ENCODE data around the gene SRSF11.
"Not testable (repeated sequence)": the region's sequence is repeated elsewhere in the genome, so short reads cannot be mapped to it uniquely, and the experiment has no call there.

The SRSF11 gene, protein sequence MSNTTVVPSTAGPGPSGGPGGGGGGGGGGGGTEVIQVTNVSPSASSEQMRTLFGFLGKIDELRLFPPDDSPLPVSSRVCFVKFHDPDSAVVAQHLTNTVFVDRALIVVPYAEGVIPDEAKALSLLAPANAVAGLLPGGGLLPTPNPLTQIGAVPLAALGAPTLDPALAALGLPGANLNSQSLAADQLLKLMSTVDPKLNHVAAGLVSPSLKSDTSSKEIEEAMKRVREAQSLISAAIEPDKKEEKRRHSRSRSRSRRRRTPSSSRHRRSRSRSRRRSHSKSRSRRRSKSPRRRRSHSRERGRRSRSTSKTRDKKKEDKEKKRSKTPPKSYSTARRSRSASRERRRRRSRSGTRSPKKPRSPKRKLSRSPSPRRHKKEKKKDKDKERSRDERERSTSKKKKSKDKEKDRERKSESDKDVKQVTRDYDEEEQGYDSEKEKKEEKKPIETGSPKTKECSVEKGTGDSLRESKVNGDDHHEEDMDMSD

DNA sequence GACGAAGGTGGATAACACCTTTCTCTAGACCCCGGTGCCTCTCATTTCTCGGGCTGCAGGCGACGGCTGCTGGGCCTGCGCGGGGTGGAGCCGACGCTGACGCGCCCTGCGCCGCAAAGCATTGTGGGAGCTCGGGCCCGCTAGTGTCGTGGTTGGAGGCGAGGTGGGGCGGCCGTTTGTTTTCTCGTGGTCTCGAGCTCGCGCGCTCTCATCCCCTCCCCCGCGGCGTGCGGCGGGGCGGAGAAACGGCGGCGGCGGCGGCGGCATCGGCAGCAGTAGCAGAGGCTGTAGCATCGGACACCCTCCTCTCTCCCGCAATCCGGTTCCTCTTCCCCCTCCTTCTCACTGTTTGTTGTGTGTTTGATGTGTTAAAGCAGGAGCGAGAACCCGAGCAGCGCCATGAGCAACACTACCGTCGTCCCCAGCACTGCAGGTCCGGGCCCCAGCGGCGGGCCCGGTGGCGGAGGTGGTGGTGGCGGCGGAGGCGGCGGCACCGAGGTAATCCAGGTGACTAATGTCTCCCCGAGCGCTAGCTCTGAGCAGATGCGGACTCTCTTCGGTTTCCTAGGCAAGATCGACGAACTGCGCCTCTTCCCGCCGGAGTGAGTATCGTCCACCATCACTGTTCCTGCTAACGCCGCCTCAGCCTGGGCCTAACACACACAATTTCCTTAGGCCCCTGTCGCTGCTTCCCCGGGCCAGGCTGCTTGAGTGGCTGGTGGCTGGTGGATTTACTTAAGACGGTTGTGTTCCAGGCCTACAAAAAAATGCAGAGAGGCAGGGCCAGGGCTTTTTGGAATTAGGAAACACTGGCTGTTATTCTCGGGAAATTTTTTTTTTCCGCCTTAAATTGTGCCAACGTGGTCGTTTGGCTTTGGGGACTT, at the start of gene SRSF11:
SRSF11 (plus strand) TSS at position 143 of the 884 bp plus-strand sequence; CDS start at position 400, 257 bp downstream.
- H4K20me1 ChIP-seq (ENCODE audit: control insufficient read depth, insufficient read depth, low read depth, low read length): peaks cover 34% of the 10 kb centered on the region
- H3K79me2 ChIP-seq (ENCODE audit: control insufficient read depth, low read length): peaks cover 97% of the 10 kb centered on the region
- H3K27me3 ChIP-seq (ENCODE audit: control insufficient read depth, low read length): no peaks in the 10 kb centered on the region
- peak within 1 kb of the TSS; percentile 86 for H3K27ac ChIP-seq (ENCODE audit: low read depth, low read length)
- H3K4me2 ChIP-seq (ENCODE audit: low read length): peak within 1 kb of the TSS; percentile 58
- no peaks in the 10 kb centered on the region for H3K9me3 ChIP-seq (ENCODE audit: control insufficient read depth, insufficient read depth, low read length)
- TF ChIP-seq, protein P1, sequence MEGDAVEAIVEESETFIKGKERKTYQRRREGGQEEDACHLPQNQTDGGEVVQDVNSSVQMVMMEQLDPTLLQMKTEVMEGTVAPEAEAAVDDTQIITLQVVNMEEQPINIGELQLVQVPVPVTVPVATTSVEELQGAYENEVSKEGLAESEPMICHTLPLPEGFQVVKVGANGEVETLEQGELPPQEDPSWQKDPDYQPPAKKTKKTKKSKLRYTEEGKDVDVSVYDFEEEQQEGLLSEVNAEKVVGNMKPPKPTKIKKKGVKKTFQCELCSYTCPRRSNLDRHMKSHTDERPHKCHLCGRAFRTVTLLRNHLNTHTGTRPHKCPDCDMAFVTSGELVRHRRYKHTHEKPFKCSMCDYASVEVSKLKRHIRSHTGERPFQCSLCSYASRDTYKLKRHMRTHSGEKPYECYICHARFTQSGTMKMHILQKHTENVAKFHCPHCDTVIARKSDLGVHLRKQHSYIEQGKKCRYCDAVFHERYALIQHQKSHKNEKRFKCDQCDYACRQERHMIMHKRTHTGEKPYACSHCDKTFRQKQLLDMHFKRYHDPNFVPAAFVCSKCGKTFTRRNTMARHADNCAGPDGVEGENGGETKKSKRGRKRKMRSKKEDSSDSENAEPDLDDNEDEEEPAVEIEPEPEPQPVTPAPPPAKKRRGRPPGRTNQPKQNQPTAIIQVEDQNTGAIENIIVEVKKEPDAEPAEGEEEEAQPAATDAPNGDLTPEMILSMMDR (IDR thresholded peaks at IDR 0.05; ENCODE audit: low read depth, low read length, poor library complexity, severe bottlenecking): peak; percentile 39
- no peak for TF ChIP-seq EZH2phosphoT487 (IDR thresholded peaks at IDR 0.05; ENCODE audit: borderline replicate concordance, low read length)
- no peaks in the 10 kb centered on the region for H3K9me2 ChIP-seq (replicated peaks; ENCODE audit: control insufficient read depth, low read length)
- peaks cover 47% of the 10 kb centered on the region for H3K4me1 ChIP-seq (ENCODE audit: control insufficient read depth, low read length)
- H3F3A ChIP-seq (ENCODE audit: control insufficient read depth, insufficient read depth): peaks cover 17% of the 10 kb centered on the region
- H3K36me3 ChIP-seq (ENCODE audit: control insufficient read depth, low read length): peaks cover 54% of the 10 kb centered on the region
- peak within 1 kb of the TSS; percentile 87 for H3K4me3 ChIP-seq (ENCODE audit: low read length)

DNA sequence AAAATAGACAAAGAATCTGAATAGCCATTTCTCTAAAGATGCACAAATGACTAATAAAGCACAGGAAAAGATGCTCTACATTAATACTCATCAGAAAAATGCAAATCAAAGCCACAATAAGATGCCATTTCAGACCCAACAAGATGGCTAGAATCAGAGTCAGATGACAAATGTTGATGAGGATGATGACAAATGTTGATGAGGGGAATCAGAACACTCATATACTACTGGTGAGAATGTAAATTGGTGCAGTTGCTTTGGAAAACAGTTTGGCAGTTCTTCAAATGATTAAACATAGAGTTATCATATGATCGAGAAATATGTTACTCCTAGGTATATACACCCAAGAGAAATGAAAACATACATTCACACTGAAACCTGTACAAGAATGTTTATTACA, 49.7 kb upstream of the SRSF11 start:
- H4K20me1 ChIP-seq (ENCODE audit: control insufficient read depth, insufficient read depth, low read depth, low read length): no peaks in the 10 kb centered on the region
- no peaks in the 10 kb centered on the region for H3F3A ChIP-seq (ENCODE audit: control insufficient read depth, insufficient read depth)
- no peaks in the 10 kb centered on the region for H3K27me3 ChIP-seq (ENCODE audit: control insufficient read depth, low read length)
- H3K27ac ChIP-seq (ENCODE audit: low read depth, low read length): no peak overlapping the region
- H3K9me3 ChIP-seq (ENCODE audit: control insufficient read depth, insufficient read depth, low read length): no peaks in the 10 kb centered on the region
- H3K4me2 ChIP-seq (ENCODE audit: low read length): no peak overlapping the region
- H3K4me3 ChIP-seq (ENCODE audit: low read length): no peak overlapping the region
- no peaks in the 10 kb centered on the region for H3K4me1 ChIP-seq (ENCODE audit: control insufficient read depth, low read length)
- no peaks in the 10 kb centered on the region for H3K9me2 ChIP-seq (replicated peaks; ENCODE audit: control insufficient read depth, low read length)
- H3K36me3 ChIP-seq (ENCODE audit: control insufficient read depth, low read length): peaks cover 19% of the 10 kb centered on the region
- H3K79me2 ChIP-seq (ENCODE audit: control insufficient read depth, low read length): no peaks in the 10 kb centered on the region
- no peak for TF ChIP-seq EZH2phosphoT487 (IDR thresholded peaks at IDR 0.05; ENCODE audit: borderline replicate concordance, low read length)
- TF ChIP-seq, protein P1 (IDR thresholded peaks at IDR 0.05; ENCODE audit: low read depth, low read length, poor library complexity, severe bottlenecking): no peak

DNA sequence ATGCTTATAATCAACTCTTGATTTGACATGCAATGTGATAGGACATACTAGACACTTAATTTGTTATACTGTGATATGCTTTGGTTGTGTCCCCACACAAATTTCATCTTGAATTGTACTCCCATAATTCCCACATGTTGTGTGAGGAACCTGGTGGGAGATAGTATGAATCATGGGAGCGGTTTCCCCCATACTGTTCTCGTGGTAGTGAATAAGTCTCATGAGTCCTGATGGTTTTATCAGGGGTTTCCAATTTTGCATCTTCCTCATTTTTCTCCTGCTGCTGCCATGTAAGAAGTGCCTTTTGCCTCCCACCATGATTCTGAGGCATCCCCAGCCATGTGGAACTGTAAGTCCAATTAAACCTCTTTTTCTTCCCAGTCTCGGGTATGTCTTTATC, 36.0 kb upstream of the SRSF11 start:
- not testable (repeated sequence) for H3K4me3 ChIP-seq (ENCODE audit: low read length); H3K9me2 ChIP-seq (replicated peaks; ENCODE audit: control insufficient read depth, low read length); H4K20me1 ChIP-seq (ENCODE audit: control insufficient read depth, insufficient read depth, low read depth, low read length); H3K4me2 ChIP-seq (ENCODE audit: low read length); H3K9me3 ChIP-seq (ENCODE audit: control insufficient read depth, insufficient read depth, low read length); H3K27me3 ChIP-seq (ENCODE audit: control insufficient read depth, low read length); H3K4me1 ChIP-seq (ENCODE audit: control insufficient read depth, low read length); H3K27ac ChIP-seq (ENCODE audit: low read depth, low read length); H3F3A ChIP-seq (ENCODE audit: control insufficient read depth, insufficient read depth)
- Histone ChIP-seq H3K36me3 (ENCODE audit: control insufficient read depth, low read length) (peaks cover 45% of the 10 kb centered on the region), H3K79me2 (ENCODE audit: control insufficient read depth, low read length) (peaks cover 23% of the 10 kb centered on the region)

All from DOHH2 (cell line).